ENCODE measurements around the gene ZNF804B.

Gene ZNF804B

DNA sequence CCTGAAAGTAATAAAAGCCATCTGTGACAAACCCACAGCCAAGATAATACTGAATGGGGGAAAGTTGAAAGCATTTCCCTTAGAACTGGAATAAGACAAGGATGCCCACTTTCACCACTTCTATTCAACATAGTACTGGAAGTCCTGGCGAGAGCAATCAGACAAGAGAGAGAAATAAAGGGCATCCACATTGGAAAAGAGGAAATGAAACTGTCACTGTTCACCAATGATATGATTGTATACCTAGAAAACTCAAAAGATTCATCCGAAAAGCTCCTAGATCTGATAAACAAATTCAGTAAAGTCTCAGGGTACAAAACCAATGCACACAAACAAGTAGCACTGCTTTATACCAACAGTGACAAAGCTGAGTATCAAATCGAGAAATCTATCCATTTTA is 617.7 kb downstream of the ZNF804B start:
- no peak overlapping the region for H3K9ac ChIP-seq (ENCODE audit: low read length in 5 of 5)
- H3K4me3 ChIP-seq (ENCODE audit: low read depth in 1 of 5, low read length in 5 of 5) = no peak overlapping the region
- H3K9me3 ChIP-seq (ENCODE audit: control insufficient read depth in 5 of 5, low read length in 5 of 5) = no peaks in the 10 kb centered on the region
- H3K27ac ChIP-seq (ENCODE audit: low read depth, low read length) = no peak overlapping the region
- peaks cover 0 to 4% (median 0%) of the 10 kb centered on the region in 5 donors for H3K4me1 ChIP-seq (ENCODE audit: control insufficient read depth in 5 of 5, insufficient read depth in 5 of 5, low read length in 5 of 5)
- no peaks in the 10 kb centered on the region for H3K27me3 ChIP-seq (ENCODE audit: control insufficient read depth in 5 of 5, insufficient read depth in 4 of 5, low read length in 5 of 5)
- H3K36me3 ChIP-seq (ENCODE audit: control insufficient read depth in 5 of 5, insufficient read depth in 5 of 5, low read length in 5 of 5) = no peaks in the 10 kb centered on the region

DNA sequence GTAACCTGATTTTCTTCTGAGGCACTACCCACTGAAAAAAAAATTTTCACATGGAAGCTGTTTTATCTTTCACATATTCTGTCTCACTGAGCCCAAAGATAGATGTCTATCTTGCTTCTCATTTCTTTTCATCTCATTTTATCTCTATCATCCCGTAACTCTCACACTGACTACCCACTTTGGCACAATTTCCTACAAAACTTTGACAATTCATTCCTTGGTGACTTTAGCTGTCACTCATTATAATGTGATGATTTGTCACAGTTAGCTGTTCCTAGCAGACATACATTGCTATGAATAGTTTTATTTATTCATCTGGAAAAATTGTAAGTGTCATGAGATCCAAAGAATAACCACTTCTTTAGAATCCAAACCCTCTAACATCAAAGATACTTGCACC is 625.9 kb downstream of the ZNF804B start:
- H3K4me3 ChIP-seq (ENCODE audit: low read depth in 1 of 5, low read length in 5 of 5) = no peak overlapping the region
- no peak overlapping the region for H3K27ac ChIP-seq (ENCODE audit: low read depth, low read length)
- no peaks in the 10 kb centered on the region for H3K36me3 ChIP-seq (ENCODE audit: control insufficient read depth in 5 of 5, insufficient read depth in 5 of 5, low read length in 5 of 5)
- no peak overlapping the region for H3K9ac ChIP-seq (ENCODE audit: low read length in 5 of 5)
- no peaks in the 10 kb centered on the region for H3K27me3 ChIP-seq (ENCODE audit: control insufficient read depth in 5 of 5, insufficient read depth in 4 of 5, low read length in 5 of 5)
- no peaks in the 10 kb centered on the region for H3K4me1 ChIP-seq (ENCODE audit: control insufficient read depth in 5 of 5, insufficient read depth in 5 of 5, low read length in 5 of 5)
- no peaks in the 10 kb centered on the region for H3K9me3 ChIP-seq (ENCODE audit: control insufficient read depth in 5 of 5, low read length in 5 of 5)

Measured in subcutaneous abdominal adipose tissue (tissue), 5 donors.